Activated naive CD8-positive, alpha-beta T cell treated with anti-CD3 and anti-CD28 coated beads, Interleukin-2, amount 10 ng/mL, durations not matched to agents 7 days and 5 days (primary cell): ENCODE measurements around the gene SBNO2. TPM values are rescaled to one million over a fixed set of nuclear protein-coding genes. Genes with fewer than 3 reads are reported as not detected.
"Not testable (repeated sequence)": the region's sequence is repeated elsewhere in the genome, so short reads cannot be mapped to it uniquely, and the experiment has no call there.

Experiments
- ATAC-seq: fragments of 150-1000 bp; cut with Tn5 transposase; one replicate; pipeline ENCODE4 v1.10.0; 2021; ENCODE audit warnings: low read depth, moderate library complexity
- POLR2A ChIA-PET: fragments of 350-600 bp; sonication (Branson Sonifier 250); formaldehyde crosslinking; loops from one replicate; lab custom pipeline; 2021; ENCODE audit warnings: antibody characterized with exemption; lab: Charles Lee
- DNase-seq: peaks from one replicate; pipeline ENCODE4 v3.0.0; 2021
- H3K27ac Mint-ChIP-seq: one replicate; pipeline ENCODE4 v1.8.0; 2022; ENCODE audit warnings: mild to moderate bottlenecking, mixed read lengths
- H3K27me3 Mint-ChIP-seq: one replicate; pipeline ENCODE4 v1.8.0; 2022; ENCODE audit warnings: mild to moderate bottlenecking, moderate library complexity, mixed read lengths
- H3K36me3 Mint-ChIP-seq: one replicate; pipeline ENCODE4 v1.8.0; 2021; ENCODE audit warnings: mild to moderate bottlenecking, mixed read lengths
- H3K4me1 Mint-ChIP-seq: one replicate; pipeline ENCODE4 v1.8.0; 2021; ENCODE audit warnings: mixed read lengths
- H3K4me3 Mint-ChIP-seq: one replicate; pipeline ENCODE4 v1.8.0; 2022; ENCODE audit warnings: mild to moderate bottlenecking, moderate library complexity, mixed read lengths
- H3K9me3 Mint-ChIP-seq: one replicate; pipeline ENCODE4 v1.8.0; 2021; ENCODE audit warnings: mixed read lengths
- total RNA-seq, 2 experiments: library from RNA; stranded (reverse); gene quantifications; one replicate each; pipeline ENCODE4 v1.2.3, GENCODE V29; 2021

The SBNO2 gene
- total RNA-seq, 2 experiments from 2014 or later, result 77.7 to 90.6 TPM

GRCh38 chr19:1136201-1136600 is 37.9 kb downstream of the SBNO2 start:
- no peaks in the 10 kb centered on the region for H3K9me3 Mint-ChIP-seq
- no peaks in the 10 kb centered on the region for H3K27me3 Mint-ChIP-seq
- no peak for DNase-seq
- H3K4me1 Mint-ChIP-seq, result peaks cover 5% of the 10 kb centered on the region
- H3K36me3 Mint-ChIP-seq, result peaks cover 13% of the 10 kb centered on the region
- no peak for ATAC-seq
- POLR2A ChIA-PET, result no interaction called here
- H3K4me3 Mint-ChIP-seq, result no peak overlapping the region
- H3K27ac Mint-ChIP-seq, result no peak overlapping the region

- peaks cover 8% of the 10 kb centered on the region for H3K4me1 Mint-ChIP-seq
Measured at GRCh38 chr19:1135454-1135853, 38.6 kb downstream of the SBNO2 start.

DNA sequence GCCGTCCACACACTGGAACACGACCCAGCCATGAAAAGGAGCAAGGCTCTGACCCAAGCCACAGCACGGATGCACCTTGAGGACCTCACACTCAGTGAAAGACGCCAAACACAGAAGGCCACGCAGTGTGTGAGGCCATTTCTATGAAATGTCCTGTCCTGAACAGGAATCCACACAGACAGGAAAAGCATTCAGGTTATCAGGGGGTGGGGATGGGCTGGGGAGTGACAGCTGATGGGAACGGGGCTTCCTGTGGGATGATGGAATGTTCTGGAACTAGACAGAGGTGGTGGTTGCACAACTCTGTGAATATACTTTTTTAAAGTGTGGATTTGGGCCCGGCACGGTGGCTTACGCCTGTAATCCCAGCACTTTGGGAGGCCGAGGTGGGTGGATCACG is 39.6 kb downstream of the SBNO2 start:
- Mint-ChIP-seq H3K4me3 (no peak overlapping the region), H3K27ac (peak overlapping the region; percentile 30), H3K4me1 (peaks cover 14% of the 10 kb centered on the region), H3K9me3 (no peaks in the 10 kb centered on the region), H3K36me3 (peaks cover 6% of the 10 kb centered on the region), H3K27me3 (no peaks in the 10 kb centered on the region)
- ATAC-seq (no peak), DNase-seq (no peak)
- POLR2A ChIA-PET, result interaction anchor here (0.7 to 1.1 kb wide), 2 partner anchors 30 to 1490 kb away, joined by 3 read pairs; partner anchors contain the start of gene GPX4

More at GRCh38 chr19:1135454-1135853, 38.6 kb downstream of the SBNO2 start:
- POLR2A ChIA-PET, result no interaction called here
- no peaks in the 10 kb centered on the region for H3K27me3 Mint-ChIP-seq
- ATAC-seq (no peak), DNase-seq (no peak)
- H3K9me3 Mint-ChIP-seq, result no peaks in the 10 kb centered on the region
- H3K27ac Mint-ChIP-seq, result no peak overlapping the region
- H3K4me3 Mint-ChIP-seq, result no peak overlapping the region
- H3K36me3 Mint-ChIP-seq, result peaks cover 13% of the 10 kb centered on the region

DNA sequence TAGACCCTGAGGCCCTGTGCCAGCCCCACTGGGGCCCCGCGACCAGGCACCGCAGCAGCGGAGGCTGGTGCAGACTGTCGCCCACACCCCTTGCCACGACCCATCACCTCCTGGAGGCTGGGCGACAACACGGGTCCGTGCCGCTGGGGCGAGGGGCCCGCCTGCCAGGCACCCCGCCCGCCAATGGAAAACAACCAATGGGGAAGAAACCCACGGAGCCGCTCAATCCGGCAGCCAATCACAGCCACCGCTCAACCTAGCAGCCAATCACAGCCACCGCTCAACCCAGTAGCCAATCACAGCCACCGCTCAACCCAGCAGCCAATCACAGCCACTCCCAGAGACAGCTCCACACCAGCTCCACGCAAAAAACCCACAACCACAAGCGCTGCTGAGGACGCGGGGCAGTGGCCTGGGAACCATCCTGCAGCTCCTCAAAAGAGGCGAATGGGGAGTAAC is 40.6 kb downstream of the SBNO2 start:
- H3K27me3 Mint-ChIP-seq, result no peaks in the 10 kb centered on the region
- DNase-seq (peak; percentile 61), ATAC-seq (peak; percentile 25)
- peak overlapping the region; percentile 64 for H3K27ac Mint-ChIP-seq
- peaks cover 14% of the 10 kb centered on the region for H3K4me1 Mint-ChIP-seq
- peaks cover 2% of the 10 kb centered on the region for H3K36me3 Mint-ChIP-seq
- no peaks in the 10 kb centered on the region for H3K9me3 Mint-ChIP-seq
- POLR2A ChIA-PET, result interaction anchor here (0.7 to 1.6 kb wide), 6 partner anchors 29 to 1491 kb away, joined by 3 to 7 read pairs (median 3); partner anchors contain the start of gene GPX4
- H3K4me3 Mint-ChIP-seq, result peak overlapping the region; percentile 42

- Mint-ChIP-seq H3K36me3 (peaks cover 2% of the 10 kb centered on the region), H3K4me1 (peaks cover 14% of the 10 kb centered on the region), H3K27ac (peak overlapping the region; percentile 86), H3K27me3 (no peaks in the 10 kb centered on the region), H3K4me3 (peak overlapping the region; percentile 86), H3K9me3 (no peaks in the 10 kb centered on the region)
- DNase-seq (no peak), ATAC-seq (peak; percentile 6)
- POLR2A ChIA-PET, result interaction anchor here (0.5 to 1.6 kb wide), 8 partner anchors 9 to 136 kb away, joined by 3 to 7 read pairs (median 3); partner anchors contain the start of gene CIRBP
Measured at GRCh38 chr19:1132552-1133383, 41.3 kb downstream of the SBNO2 start.

DNA sequence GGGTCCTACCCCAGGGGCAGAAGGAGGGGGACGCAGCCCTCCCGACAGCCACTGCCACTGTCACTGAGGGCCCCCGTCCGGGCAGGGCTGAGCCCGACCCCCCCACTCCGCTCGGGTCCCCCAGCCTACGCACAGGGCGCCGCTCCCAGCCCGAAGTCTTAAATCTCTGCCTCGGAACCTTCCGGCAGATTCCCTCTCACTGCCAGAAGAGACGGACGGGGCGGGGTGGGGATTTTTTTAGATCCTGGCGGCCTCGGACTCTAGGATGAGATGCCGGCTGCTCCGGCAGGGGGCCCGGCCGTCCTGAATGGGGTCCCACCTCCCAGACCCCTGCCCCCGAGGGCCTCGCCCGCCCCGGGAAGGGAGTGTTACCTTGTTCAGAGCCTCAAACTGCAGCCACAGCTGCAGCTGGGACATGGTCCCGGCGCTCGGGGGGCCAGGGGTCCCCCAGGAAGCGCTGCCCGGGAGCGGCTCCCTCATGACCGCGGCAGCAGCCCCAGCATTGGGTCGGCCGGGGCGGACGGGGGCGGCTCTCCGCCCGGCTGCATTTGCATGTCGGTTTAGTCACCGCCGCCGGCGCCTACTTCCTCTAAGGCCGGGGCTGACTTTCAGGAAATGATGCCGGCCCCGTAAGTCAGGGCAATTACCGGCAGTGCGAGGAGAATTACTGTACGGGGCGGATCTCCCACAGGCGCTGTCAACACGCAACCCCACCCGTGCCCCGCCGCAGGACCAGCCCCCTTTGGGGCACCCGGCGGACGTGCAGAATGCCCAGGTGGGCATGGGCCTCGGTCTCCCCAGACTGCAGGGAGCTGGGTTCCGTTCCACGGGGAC is 42.1 kb downstream of the SBNO2 start:
- POLR2A ChIA-PET, result interaction anchor here (0.5 to 1.7 kb wide), 12 partner anchors 9 to 137 kb away, joined by 3 to 7 read pairs (median 3); partner anchors contain the start of genes ARHGAP45, CIRBP and GPX4
- ATAC-seq (peak; percentile 80), DNase-seq (peak; percentile 86)
- no peaks in the 10 kb centered on the region for H3K27me3 Mint-ChIP-seq
- peak overlapping the region; percentile 88 for H3K27ac Mint-ChIP-seq
- H3K4me3 Mint-ChIP-seq, result peak overlapping the region; percentile 86
- no peaks in the 10 kb centered on the region for H3K9me3 Mint-ChIP-seq
- H3K4me1 Mint-ChIP-seq, result peaks cover 14% of the 10 kb centered on the region
- peaks cover 2% of the 10 kb centered on the region for H3K36me3 Mint-ChIP-seq

GRCh38 chr19:1130771-1131717 is 43.0 kb downstream of the SBNO2 start:
- Mint-ChIP-seq H3K4me3 (peak overlapping the region; percentile 86), H3K36me3 (peaks cover 3% of the 10 kb centered on the region), H3K9me3 (no peaks in the 10 kb centered on the region), H3K4me1 (peaks cover 12% of the 10 kb centered on the region), H3K27ac (peak overlapping the region; percentile 88), H3K27me3 (no peaks in the 10 kb centered on the region)
- ATAC-seq (peak; percentile 12), DNase-seq (peak; percentile 61)
- POLR2A ChIA-PET, result interaction anchor here (0.6 to 1.7 kb wide), 12 partner anchors 9 to 193 kb away, joined by 3 to 7 read pairs (median 3); partner anchors contain the start of genes ARHGAP45, CIRBP, GPX4 and WDR18

DNA sequence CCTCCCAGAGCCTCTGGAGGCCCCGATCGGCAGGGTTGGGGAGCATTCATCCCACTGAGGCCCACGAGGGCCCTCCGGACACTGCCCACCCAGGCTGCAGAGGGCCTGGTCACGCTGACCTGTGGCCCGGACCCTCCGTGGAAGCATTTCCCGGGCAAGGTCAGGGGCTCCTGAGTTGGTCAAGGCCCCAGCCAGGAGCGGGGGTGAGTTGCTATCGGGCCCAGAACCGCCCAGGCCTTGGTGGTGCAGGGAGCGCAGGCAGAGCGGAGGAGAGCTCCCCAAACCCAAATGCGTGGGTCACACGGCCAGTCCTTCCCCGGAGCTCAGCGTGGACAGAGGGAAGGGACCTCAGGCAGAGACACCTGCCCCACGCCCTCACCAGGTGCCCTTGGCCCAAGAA is 44.5 kb downstream of the SBNO2 start:
- H3K27ac Mint-ChIP-seq, result no peak overlapping the region
- DNase-seq (no peak), ATAC-seq (no peak)
- POLR2A ChIA-PET, result no interaction called here
- H3K27me3 Mint-ChIP-seq, result no peaks in the 10 kb centered on the region
- peaks cover 6% of the 10 kb centered on the region for H3K36me3 Mint-ChIP-seq
- peak overlapping the region; percentile 86 for H3K4me3 Mint-ChIP-seq
- H3K4me1 Mint-ChIP-seq, result peaks cover 12% of the 10 kb centered on the region
- H3K9me3 Mint-ChIP-seq, result no peaks in the 10 kb centered on the region

DNA sequence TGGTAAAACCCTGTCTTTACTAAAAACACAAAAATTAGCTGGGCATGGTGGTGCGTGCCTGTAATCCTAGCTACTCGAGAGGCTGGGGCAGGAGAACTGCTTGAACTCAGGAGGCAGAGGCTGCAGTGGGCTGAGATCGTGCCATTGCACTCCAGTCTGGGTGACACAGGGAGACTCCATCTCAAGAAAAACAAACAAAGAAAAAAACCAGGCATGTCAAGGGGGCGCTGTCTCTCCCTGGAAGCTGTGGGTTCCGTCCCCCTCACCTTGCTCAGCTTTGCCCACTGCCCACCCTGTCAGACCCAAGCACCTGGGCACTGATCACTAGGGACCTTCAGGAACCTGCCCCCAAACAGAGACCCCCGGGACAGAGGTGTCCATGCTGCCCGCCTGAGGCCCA is 45.0 kb downstream of the SBNO2 start:
- peaks cover 12% of the 10 kb centered on the region for H3K4me1 Mint-ChIP-seq
- H3K27me3 Mint-ChIP-seq, DNase-seq, H3K27ac Mint-ChIP-seq, H3K4me3 Mint-ChIP-seq, ATAC-seq, H3K9me3 Mint-ChIP-seq, H3K36me3 Mint-ChIP-seq, POLR2A ChIA-PET: not testable (repeated sequence)

DNA sequence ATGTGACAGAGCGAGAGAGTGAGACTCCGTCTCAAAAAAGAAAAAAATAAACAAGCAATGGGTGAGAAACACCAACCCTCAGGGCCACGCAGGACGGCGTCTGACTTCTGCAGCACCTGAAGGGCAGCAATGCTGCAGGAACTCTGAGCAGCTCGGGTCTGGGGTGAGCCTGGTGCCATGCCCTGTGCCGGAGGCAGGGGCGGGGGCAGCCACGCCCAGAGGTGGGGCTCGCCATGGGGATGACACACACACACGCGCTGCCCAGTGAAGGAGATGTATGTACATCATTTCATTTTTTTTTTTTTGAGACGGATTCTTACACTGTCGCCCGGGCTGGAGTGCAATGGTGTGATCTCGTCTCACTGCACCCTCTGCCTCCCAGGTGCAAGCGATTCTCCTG is 46.0 kb downstream of the SBNO2 start:
- H3K27ac Mint-ChIP-seq, result no peak overlapping the region
- no peaks in the 10 kb centered on the region for H3K27me3 Mint-ChIP-seq
- POLR2A ChIA-PET, result no interaction called here
- H3K4me1 Mint-ChIP-seq, result peaks cover 9% of the 10 kb centered on the region
- no peak overlapping the region for H3K4me3 Mint-ChIP-seq
- H3K36me3 Mint-ChIP-seq, result peaks cover 5% of the 10 kb centered on the region
- no peak for ATAC-seq
- no peaks in the 10 kb centered on the region for H3K9me3 Mint-ChIP-seq
- DNase-seq, result no peak

GRCh38 chr19:1126984-1127760 is 46.9 kb downstream of the SBNO2 start:
- no peak overlapping the region for H3K27ac Mint-ChIP-seq
- no peak for DNase-seq
- POLR2A ChIA-PET, result no interaction called here

More at GRCh38 chr19:1126984-1127760, 46.9 kb downstream of the SBNO2 start:
- Mint-ChIP-seq H3K36me3 (peaks cover 5% of the 10 kb centered on the region), H3K9me3 (no peaks in the 10 kb centered on the region), H3K4me3 (no peak overlapping the region), H3K27me3 (no peaks in the 10 kb centered on the region), H3K4me1 (peaks cover 9% of the 10 kb centered on the region)
- no peak for ATAC-seq
